HG02642 (cell line): ENCODE results near the gene FSTL5.
"Not testable (repeated sequence)": the region's sequence is repeated elsewhere in the genome, so short reads cannot be mapped to it uniquely, and the experiment has no call there.

Source experiments
- ATAC-seq: cut with Tn5 transposase; IDR thresholded peaks from one replicate; pipeline ENCODE4 v1.9.1; 2021; ENCODE audit warnings: mild to moderate bottlenecking; ENCODE audit not compliant: unreplicated experiment, poor library complexity

Gene FSTL5

GRCh38 chr4:162163892-162164759, at the start of gene FSTL5:
Gene FSTL5 (minus strand): TSS chr4:162164000. CDS start chr4:162111396, 52,604 bp downstream.
- peak; percentile 95 for ATAC-seq

GRCh38 chr4:162209706-162210105, 45.9 kb upstream of the FSTL5 start:
- ATAC-seq, result no peak

- not testable (repeated sequence) for ATAC-seq
These were observed 39.7 kb upstream of the FSTL5 start for GRCh38 chr4:162203478-162203877.

GRCh38 chr4:162201673-162202072, 37.9 kb upstream of the FSTL5 start:
- no peak for ATAC-seq

GRCh38 chr4:162170509-162170908, 6.7 kb upstream of the FSTL5 start:
- ATAC-seq, result no peak

GRCh38 chr4:162164906-162165510, 1.2 kb upstream of the FSTL5 start:
- no peak for ATAC-seq

GRCh38 chr4:162162672-162163071, 1.1 kb downstream of the FSTL5 start:
- no peak for ATAC-seq

- no peak for ATAC-seq
These were observed 6.6 kb downstream of the FSTL5 start for GRCh38 chr4:162157241-162157640.

- no peak for ATAC-seq
These were observed 8.8 kb downstream of the FSTL5 start for GRCh38 chr4:162154862-162155540.

- ATAC-seq, result no peak
These were observed 11.9 kb downstream of the FSTL5 start for GRCh38 chr4:162151850-162152249.

- no peak for ATAC-seq
These were observed 12.4 kb downstream of the FSTL5 start for GRCh38 chr4:162151386-162151785.

GRCh38 chr4:162149644-162150043, 14.2 kb downstream of the FSTL5 start:
- ATAC-seq, result no peak

GRCh38 chr4:162140051-162140683, 23.6 kb downstream of the FSTL5 start:
- ATAC-seq, result no peak

- ATAC-seq, result no peak
These were observed 24.4 kb downstream of the FSTL5 start for GRCh38 chr4:162139412-162139811.

GRCh38 chr4:162131256-162131655, 32.5 kb downstream of the FSTL5 start:
- ATAC-seq, result no peak

GRCh38 chr4:162126729-162127128, 37.1 kb downstream of the FSTL5 start:
- ATAC-seq, result no peak

- no peak for ATAC-seq
These were observed 46.7 kb downstream of the FSTL5 start for GRCh38 chr4:162117051-162117450.

GRCh38 chr4:162116095-162116779, 47.6 kb downstream of the FSTL5 start:
- ATAC-seq, result no peak

GRCh38 chr4:162115333-162115732, 48.5 kb downstream of the FSTL5 start:
- no peak for ATAC-seq

- no peak for ATAC-seq
These were observed 52.7 kb downstream of the FSTL5 start for GRCh38 chr4:162111078-162111477.
